Fibroblast of peridontal ligament (primary cell): ENCODE measurements around the gene OCIAD1.
"Not testable (repeated sequence)": the region's sequence is repeated elsewhere in the genome, so short reads cannot be mapped to it uniquely, and the experiment has no call there.

Experiments
- DNase-seq: peaks from one replicate; pipeline ENCODE4 v3.0.0-alpha.2; 2010; ENCODE audit errors: extremely low read depth

The OCIAD1 gene

GRCh38 chr4:48830706-48831531, at the start of gene OCIAD1:
TSS of gene OCIAD1 (plus strand) at chr4:48831088. CDS start at chr4:48832625, 1,537 bp downstream.
- peak; percentile 99 for DNase-seq

GRCh38 chr4:48781968-48782367, 48.9 kb upstream of the OCIAD1 start:
- no peak for DNase-seq

- DNase-seq, result no peak
These were observed 45.6 kb upstream of the OCIAD1 start for GRCh38 chr4:48785302-48785701.

GRCh38 chr4:48786549-48786948, 44.3 kb upstream of the OCIAD1 start:
- no peak for DNase-seq

- no peak for DNase-seq
These were observed 43.8 kb upstream of the OCIAD1 start for GRCh38 chr4:48787056-48787455.

GRCh38 chr4:48790561-48790960, 40.3 kb upstream of the OCIAD1 start:
- DNase-seq, result no peak

- no peak for DNase-seq
These were observed 39.6 kb upstream of the OCIAD1 start for GRCh38 chr4:48791313-48791712.

- DNase-seq, result no peak
These were observed 38.4 kb upstream of the OCIAD1 start for GRCh38 chr4:48792348-48793006.

GRCh38 chr4:48795108-48795507, 35.8 kb upstream of the OCIAD1 start:
- no peak for DNase-seq

GRCh38 chr4:48796191-48796926, 34.5 kb upstream of the OCIAD1 start:
- DNase-seq, result no peak

- DNase-seq, result no peak
These were observed 33.8 kb upstream of the OCIAD1 start for GRCh38 chr4:48796927-48797679.

- DNase-seq, result no peak
These were observed 32.8 kb upstream of the OCIAD1 start for GRCh38 chr4:48798117-48798516.

- DNase-seq, result no peak
These were observed 31.7 kb upstream of the OCIAD1 start for GRCh38 chr4:48799157-48799556.

GRCh38 chr4:48800155-48800554, 30.7 kb upstream of the OCIAD1 start:
- DNase-seq, result not testable (repeated sequence)

- no peak for DNase-seq
These were observed 29.7 kb upstream of the OCIAD1 start for GRCh38 chr4:48801016-48801715.

GRCh38 chr4:48804584-48805301, 26.1 kb upstream of the OCIAD1 start:
- DNase-seq, result no peak

GRCh38 chr4:48812866-48813265, 18.0 kb upstream of the OCIAD1 start:
- DNase-seq, result no peak

GRCh38 chr4:48813964-48814363, 16.9 kb upstream of the OCIAD1 start:
- no peak for DNase-seq

- no peak for DNase-seq
These were observed 15.4 kb upstream of the OCIAD1 start for GRCh38 chr4:48815483-48815882.

- DNase-seq, result not testable (repeated sequence)
These were observed 14.6 kb upstream of the OCIAD1 start for GRCh38 chr4:48816297-48816696.
